ENCODE data around the gene FN3KRP. TPM values are rescaled to one million over a fixed set of nuclear protein-coding genes. Genes with fewer than 3 reads are reported as not detected.

The FN3KRP gene
- total and polyA plus RNA-seq, 2 of the 13 experiments (the other 11 are each of a cell fraction or from before 2014, with no cell fraction given), result 22.4 to 28.2 TPM

GRCh38 chr17:82686366-82687324 is 29.9 kb upstream of the FN3KRP start:
- H3K36me3 ChIP-seq (replicated peaks in 1 of 2; ENCODE audit: control insufficient read depth in 1 of 2, insufficient read depth in 2 of 2, low read length in 2 of 2), result no peaks in the 10 kb centered on the region
- in situ Hi-C loops (cut with HindIII; ENCODE audit: extremely low pct_ligation_motif_present, low pct_unique_long_range_greater_than_20kb) (no loop called here), intact Hi-C loops (cut with micrococcal nuclease; ENCODE audit: unreplicated experiment) (no loop called here)
- no TSS peak for BruUV-seq (replicated peaks)
- ATAC-seq (no peak), DNase-seq (ENCODE audit: low spot score) (no peak), FAIRE-seq (no peak)
- 0 out of 2 replicates have a peak, but pooled peaks have one; percentile 41 for TF ChIP-seq NFIB (CRISPR knock-in tag; IDR thresholded peaks at IDR 0.05; ENCODE audit: borderline replicate concordance)
- TF ChIP-seq HDAC1 (CRISPR knock-in tag; IDR thresholded peaks at IDR 0.05), result no peak
- peak; percentile 52; the same call in 1 of the 2 replicates for TF ChIP-seq ATF7 (IDR thresholded peaks at IDR 0.05)
- no peak for TF ChIP-seq ATF7 (CRISPR knock-in tag; IDR thresholded peaks at IDR 0.05)
- H2AFZ ChIP-seq (ENCODE audit: low read length), result no peak overlapping the region
- H3K9ac ChIP-seq (ENCODE audit: insufficient read depth, low read depth, low read length), result no peak overlapping the region
- ChIA-PET CTCF (ENCODE audit: low intra/inter-chr PET ratio, low total read pairs) (no interaction called here), POLR2A (no interaction called here)
- no peak overlapping the region for H3K4me2 ChIP-seq (ENCODE audit: low read depth, low read length)
- peaks cover 4% of the 10 kb centered on the region for H3K9me3 ChIP-seq (ENCODE audit: low read length)
- no peak overlapping the region for H3K27ac ChIP-seq (ENCODE audit: extremely low read length, insufficient read depth, low read length)
- peaks cover 32% of the 10 kb centered on the region for H3K4me1 ChIP-seq (ENCODE audit: insufficient read depth, low read length)
- H3K27me3 ChIP-seq (ENCODE audit: control insufficient read depth in 1 of 2, insufficient read depth in 2 of 2, low read length in 2 of 2), result no peaks in the 10 kb centered on the region
- no peaks in the 10 kb centered on the region for H3K79me2 ChIP-seq (ENCODE audit: insufficient read depth, low read length)
- H4K20me1 ChIP-seq (ENCODE audit: insufficient read depth, low read length), result no peaks in the 10 kb centered on the region
- 87% methylated on average over 19 of the region's 19 CpGs for WGBS (ENCODE audit: low lambda C conversion rate)
- H3K4me3 ChIP-seq (replicated peaks in 1 of 3; ENCODE audit: insufficient read depth in 1 of 3, low read depth in 2 of 3, low read length in 3 of 3), result no peak overlapping the region

- Histone ChIP-seq H3K79me2 (ENCODE audit: insufficient read depth, low read length) (no peaks in the 10 kb centered on the region), H3K27me3 (ENCODE audit: control insufficient read depth in 1 of 2, insufficient read depth in 2 of 2, low read length in 2 of 2) (no peaks in the 10 kb centered on the region), H3K36me3 (replicated peaks in 1 of 2; ENCODE audit: control insufficient read depth in 1 of 2, insufficient read depth in 2 of 2, low read length in 2 of 2) (no peaks in the 10 kb centered on the region), H2AFZ (ENCODE audit: low read length) (no peak overlapping the region), H4K20me1 (ENCODE audit: insufficient read depth, low read length) (no peaks in the 10 kb centered on the region), H3K27ac (ENCODE audit: extremely low read length, insufficient read depth, low read length) (no peak overlapping the region), H3K9ac (ENCODE audit: insufficient read depth, low read depth, low read length) (no peak overlapping the region), H3K4me2 (ENCODE audit: low read depth, low read length) (no peak overlapping the region), H3K4me3 (replicated peaks in 1 of 3; ENCODE audit: insufficient read depth in 1 of 3, low read depth in 2 of 3, low read length in 3 of 3) (no peak overlapping the region), H3K4me1 (ENCODE audit: insufficient read depth, low read length) (peaks cover 31% of the 10 kb centered on the region), H3K9me3 (ENCODE audit: low read length) (no peaks in the 10 kb centered on the region)
- no TSS peak for BruUV-seq (replicated peaks)
- TF ChIP-seq ATF7 (IDR thresholded peaks at IDR 0.05) (no peak), ATF7 (CRISPR knock-in tag; IDR thresholded peaks at IDR 0.05) (no peak), SATB2 (CRISPR knock-in tag; IDR thresholded peaks at IDR 0.05) (no peak), NFE2L2 (IDR thresholded peaks at IDR 0.05; ENCODE audit: low read length) (peak; percentile 66), HOXA5 (CRISPR knock-in tag; IDR thresholded peaks at IDR 0.05) (no peak), ISX (CRISPR knock-in tag; conservative IDR thresholded peaks at IDR 0.05) (no peak), ZNF547 (CRISPR knock-in tag; IDR thresholded peaks at IDR 0.05) (no peak)
- ATAC-seq (no peak), FAIRE-seq (no peak), DNase-seq (ENCODE audit: low spot score) (no peak)
- WGBS (ENCODE audit: low lambda C conversion rate), result 66% methylated on average over 10 of the region's 10 CpGs
- POLR2A ChIA-PET, result interaction anchor here (1.3 kb wide), 1 partner anchor 51 kb away, joined by 3 read pairs; no protein-coding TSS in a partner anchor
- CTCF ChIA-PET (ENCODE audit: low intra/inter-chr PET ratio, low total read pairs), result no interaction called here
- intact Hi-C loops (cut with micrococcal nuclease; ENCODE audit: unreplicated experiment) (no loop called here), in situ Hi-C loops (cut with HindIII; ENCODE audit: extremely low pct_ligation_motif_present, low pct_unique_long_range_greater_than_20kb) (no loop called here)
Observed at GRCh38 chr17:82687375-82687861, 29.1 kb upstream of the FN3KRP start.
